GM19467 (cell line): ENCODE data around the gene FBXO10.

Experiments used
- ATAC-seq: cut with Tn5 transposase; IDR thresholded peaks from one replicate; pipeline ENCODE4 v1.9.1; 2021; ENCODE audit warnings: mild to moderate bottlenecking, moderate library complexity; ENCODE audit not compliant: unreplicated experiment

Gene FBXO10

GRCh38 chr9:37551888-37552287 lies 24.3 kb downstream of the FBXO10 start:
- ATAC-seq: no peak

GRCh38 chr9:37551468-37551867 lies 24.7 kb downstream of the FBXO10 start:
- ATAC-seq: no peak

- no peak for ATAC-seq
These were observed 25.4 kb downstream of the FBXO10 start for GRCh38 chr9:37550781-37551180.

GRCh38 chr9:37549527-37549926 lies 26.7 kb downstream of the FBXO10 start:
- no peak for ATAC-seq

GRCh38 chr9:37547328-37547878 lies 28.8 kb downstream of the FBXO10 start:
- ATAC-seq: no peak

- no peak for ATAC-seq
These were observed 32.7 kb downstream of the FBXO10 start for GRCh38 chr9:37543468-37543867.

- ATAC-seq: no peak
These were observed 33.3 kb downstream of the FBXO10 start for GRCh38 chr9:37542895-37543294.

GRCh38 chr9:37542488-37542887 lies 33.7 kb downstream of the FBXO10 start:
- no peak for ATAC-seq

GRCh38 chr9:37541465-37541864 lies 34.7 kb downstream of the FBXO10 start:
- ATAC-seq: no peak

- ATAC-seq: no peak
These were observed 35.5 kb downstream of the FBXO10 start for GRCh38 chr9:37540634-37541033.

GRCh38 chr9:37539634-37540033 lies 36.5 kb downstream of the FBXO10 start:
- ATAC-seq: no peak

- ATAC-seq: no peak
These were observed 38.1 kb downstream of the FBXO10 start for GRCh38 chr9:37538099-37538498.

GRCh38 chr9:37534901-37535300 lies 41.3 kb downstream of the FBXO10 start:
- ATAC-seq: no peak

- no peak for ATAC-seq
These were observed 41.8 kb downstream of the FBXO10 start for GRCh38 chr9:37534412-37534811.

GRCh38 chr9:37531699-37532098 lies 44.5 kb downstream of the FBXO10 start:
- no peak for ATAC-seq

GRCh38 chr9:37528652-37529471 lies 47.3 kb downstream of the FBXO10 start:
- ATAC-seq: no peak

- ATAC-seq: no peak
These were observed 52.3 kb downstream of the FBXO10 start for GRCh38 chr9:37523916-37524315.

GRCh38 chr9:37522971-37523370 lies 53.2 kb downstream of the FBXO10 start:
- no peak for ATAC-seq

- no peak for ATAC-seq
These were observed 55.1 kb downstream of the FBXO10 start for GRCh38 chr9:37521111-37521510.

GRCh38 chr9:37520641-37521040 lies 55.5 kb downstream of the FBXO10 start:
- no peak for ATAC-seq

GRCh38 chr9:37517923-37518322 lies 58.3 kb downstream of the FBXO10 start:
- ATAC-seq: no peak

GRCh38 chr9:37515620-37516258 lies 60.4 kb downstream of the FBXO10 start:
- no peak for ATAC-seq
